ENCODE results near the gene LINGO3.

Gene LINGO3

GRCh38 chr19:2266183-2266993, 41.6 kb downstream of the LINGO3 start:
- in situ Hi-C loops (cut with MboI; ENCODE audit: low sequenced_read_pairs) = no loop called here

- in situ Hi-C loops (cut with MboI; ENCODE audit: low sequenced_read_pairs) = no loop called here
These were observed 46.3 kb downstream of the LINGO3 start for GRCh38 chr19:2261438-2262172.

DNA sequence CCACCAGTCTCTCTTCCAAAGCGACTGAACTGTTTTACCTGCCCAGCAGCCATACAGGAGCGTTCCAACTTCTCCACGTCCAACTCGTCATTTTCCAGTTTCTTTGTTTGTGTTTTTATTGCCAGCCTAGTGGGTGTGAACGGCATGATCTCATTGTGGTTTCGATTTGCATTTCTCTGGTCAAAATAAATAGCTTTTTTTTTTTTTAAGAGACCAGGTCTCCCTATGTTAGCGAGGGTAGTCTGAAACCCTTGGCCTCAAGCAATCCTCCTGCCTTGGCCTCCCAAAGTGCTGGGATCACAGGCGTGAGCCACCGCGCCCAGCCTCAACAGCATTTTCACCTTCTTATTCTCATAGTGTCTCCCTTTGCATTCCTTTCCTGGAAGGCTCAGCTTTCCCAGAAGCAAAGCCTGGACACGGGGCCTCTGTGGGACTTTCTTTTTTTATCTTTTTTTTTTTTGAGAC, 47.6 kb downstream of the LINGO3 start:
- in situ Hi-C loops (cut with MboI; ENCODE audit: low sequenced_read_pairs) = no loop called here

GRCh38 chr19:2259336-2259735, 48.6 kb downstream of the LINGO3 start:
- in situ Hi-C loops (cut with MboI; ENCODE audit: low sequenced_read_pairs) = no loop called here
